Activated CD8-positive, alpha-beta memory T cell treated with anti-CD3 and anti-CD28 coated beads, Interleukin-2, amount 50 U/mL, for 1 hour (primary cell): Measurements from ENCODE around the gene CEMIP.

Source experiments
- DNase-seq: peaks from one replicate; pipeline ENCODE4 v3.0.0-alpha.2; 2020; ENCODE audit errors: extremely low read depth

CEMIP gene

DNA sequence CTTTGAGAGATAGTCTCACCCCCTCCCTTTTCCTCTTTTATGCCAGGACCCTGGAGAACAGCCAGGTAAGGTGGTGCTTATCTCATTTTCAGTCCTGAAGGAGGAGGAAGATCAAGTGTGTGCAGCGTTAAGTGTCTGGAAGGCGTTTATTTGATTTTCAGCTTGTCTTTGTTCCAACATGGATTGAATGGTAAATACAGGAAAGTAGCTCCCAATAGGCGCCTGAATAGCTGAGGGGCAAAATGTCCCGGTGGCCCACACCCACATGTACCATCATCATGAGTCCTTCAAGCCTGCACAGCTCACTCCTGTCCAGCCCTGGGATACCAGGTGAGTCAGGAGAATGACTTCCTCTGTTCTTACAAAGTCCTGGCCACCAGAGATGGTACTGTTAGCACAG lies 73.5 kb downstream of the CEMIP start:
- DNase-seq, result no peak

GRCh38 chr15:80854104-80854503 lies 74.9 kb downstream of the CEMIP start:
- DNase-seq, result no peak

DNA sequence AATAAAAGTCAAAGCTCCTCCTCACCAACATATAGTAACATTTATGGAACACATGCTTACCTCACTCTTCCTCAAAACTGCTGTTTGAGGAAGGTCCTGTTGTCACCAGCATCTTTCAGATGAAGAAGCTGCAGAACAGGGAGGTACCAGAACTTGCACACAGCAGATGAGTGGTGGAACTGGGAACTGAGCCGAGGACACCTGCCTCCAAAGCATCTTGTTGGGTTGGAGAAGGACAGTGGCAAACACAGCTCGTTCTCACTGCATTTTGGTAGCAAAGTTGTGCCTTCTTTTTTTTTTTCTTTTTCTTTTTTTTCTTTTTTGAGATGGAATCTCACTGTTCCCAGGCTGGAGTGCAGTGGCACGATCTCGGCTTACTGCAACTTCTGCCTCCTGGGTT lies 76.0 kb downstream of the CEMIP start:
- DNase-seq, result no peak

DNA sequence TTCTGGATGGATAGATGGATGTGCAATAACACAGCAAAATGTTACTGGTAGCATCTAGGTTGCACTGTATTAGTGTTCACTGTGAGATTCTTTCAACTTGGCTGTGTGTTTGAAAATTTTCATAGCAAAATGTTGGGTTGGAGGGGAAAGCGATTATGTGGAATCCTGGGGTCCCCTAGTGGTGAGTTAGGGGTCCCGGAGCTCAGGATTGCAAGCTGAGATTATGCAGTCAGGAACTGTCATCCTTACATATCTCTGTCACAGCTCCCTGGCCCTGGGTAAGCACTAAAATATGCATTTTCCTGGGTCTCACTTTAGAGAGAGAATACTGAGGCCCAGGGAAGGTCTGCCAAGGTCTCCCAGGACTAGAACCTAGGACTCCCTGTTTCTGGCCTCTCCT lies 77.2 kb downstream of the CEMIP start:
- no peak for DNase-seq

DNA sequence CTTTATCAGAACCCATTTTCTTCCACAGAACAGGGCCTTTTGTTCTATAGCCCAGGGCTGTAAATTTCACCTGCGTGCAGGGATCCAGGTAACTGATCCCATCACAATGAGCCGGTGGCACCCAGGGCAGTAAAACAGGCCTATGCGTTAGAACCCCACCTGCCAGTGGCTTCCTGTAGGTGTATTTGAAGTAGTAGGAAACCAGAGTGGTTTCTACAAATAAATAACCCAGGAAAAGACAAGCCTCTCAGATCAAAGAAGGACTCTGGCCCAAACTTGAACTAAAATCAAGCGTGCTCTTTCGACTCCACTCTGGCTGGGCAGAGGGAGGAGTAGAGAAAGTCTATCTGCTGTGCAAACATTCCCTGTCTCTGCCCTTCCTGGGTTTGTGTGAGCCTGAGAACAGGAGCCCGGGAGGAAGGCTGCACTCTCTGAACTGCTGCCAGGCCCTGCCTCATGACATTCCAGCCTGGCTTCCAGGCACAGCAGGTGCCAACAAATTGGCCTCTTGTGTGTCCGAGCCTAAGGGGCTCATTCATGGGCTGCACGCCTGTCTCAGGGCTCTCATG lies 77.7 kb downstream of the CEMIP start:
- no peak for DNase-seq

DNA sequence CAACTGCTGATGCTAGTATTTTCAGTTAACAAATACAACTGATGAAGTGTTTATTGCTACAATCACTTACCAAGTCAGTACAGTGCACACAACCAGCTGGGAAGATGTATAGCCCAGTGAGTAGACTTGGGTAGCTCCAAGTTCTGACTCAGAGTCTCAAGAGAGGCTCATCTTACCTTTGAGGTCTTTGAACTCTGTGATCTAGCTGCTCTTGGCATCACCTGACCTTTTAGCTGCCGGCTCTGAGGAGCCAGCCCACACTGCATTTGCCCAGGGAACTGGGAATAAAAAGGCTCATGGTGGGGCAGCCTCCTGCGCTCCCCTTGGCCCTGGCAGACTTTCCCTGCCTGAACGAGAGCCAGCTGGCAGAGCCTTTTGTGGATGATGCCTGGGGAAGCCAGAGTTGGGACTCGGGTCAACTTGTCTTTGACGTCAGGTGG lies 82.6 kb downstream of the CEMIP start:
- no peak for DNase-seq

DNA sequence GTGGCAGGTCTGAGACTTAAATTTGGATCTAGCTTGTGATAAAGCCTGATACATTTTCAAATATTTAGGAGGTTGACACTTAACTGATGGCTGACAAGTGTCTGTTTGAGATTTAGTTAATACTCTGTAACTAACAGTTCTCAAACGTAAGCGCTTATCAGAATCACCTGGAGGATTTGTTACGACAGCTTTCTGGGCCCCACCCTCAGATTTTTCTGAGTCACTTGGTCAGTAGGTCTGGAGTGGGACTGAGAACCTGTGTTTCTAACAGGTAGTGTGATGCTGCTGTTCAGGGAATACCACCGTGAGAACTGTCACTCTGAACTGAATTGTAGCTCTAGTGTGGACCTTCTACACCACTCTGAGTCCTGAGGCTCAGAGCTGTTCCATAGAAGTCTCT lies 85.5 kb downstream of the CEMIP start:
- DNase-seq, result no peak

DNA sequence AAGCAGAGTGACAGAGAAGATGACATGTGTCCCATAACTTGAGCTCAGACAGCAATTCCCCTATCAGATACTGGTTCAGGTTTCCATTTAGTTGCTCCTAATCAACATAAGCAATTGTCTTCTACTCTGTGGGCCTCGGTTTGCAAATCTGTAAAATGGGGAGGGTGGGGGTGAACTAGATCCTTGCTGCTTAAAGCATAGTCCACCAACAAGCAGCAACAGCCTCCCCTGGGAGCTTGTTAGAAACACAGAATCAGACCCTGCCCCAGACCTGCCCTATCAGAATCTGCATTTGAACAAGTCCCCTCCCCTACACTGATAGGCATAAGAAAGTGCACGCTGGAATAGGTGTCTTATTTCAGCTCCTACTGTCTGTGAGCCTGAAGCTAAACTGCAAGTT lies 87.8 kb downstream of the CEMIP start:
- DNase-seq, result no peak

- DNase-seq, result no peak
These were observed 91.2 kb downstream of the CEMIP start for GRCh38 chr15:80870366-80870765.

DNA sequence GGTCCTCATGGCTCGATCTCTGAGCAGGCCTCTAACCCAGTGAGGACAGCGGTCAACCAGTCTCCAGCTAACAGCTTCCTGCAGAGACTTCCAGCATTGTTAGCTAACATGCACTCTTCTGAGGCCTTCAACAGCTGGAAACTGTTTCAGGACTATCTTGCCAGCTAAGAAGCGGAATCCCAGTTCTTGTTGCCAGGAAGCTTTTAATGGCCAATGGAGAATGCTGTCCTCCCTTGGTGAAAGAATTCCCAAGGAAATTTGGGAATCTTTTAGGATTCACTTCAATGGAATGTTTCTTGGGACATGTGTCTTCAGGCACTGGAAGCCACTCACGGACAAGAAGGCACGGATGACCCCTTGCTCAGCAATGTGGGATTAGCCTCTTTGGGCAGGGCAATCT lies 91.7 kb downstream of the CEMIP start:
- no peak for DNase-seq

DNA sequence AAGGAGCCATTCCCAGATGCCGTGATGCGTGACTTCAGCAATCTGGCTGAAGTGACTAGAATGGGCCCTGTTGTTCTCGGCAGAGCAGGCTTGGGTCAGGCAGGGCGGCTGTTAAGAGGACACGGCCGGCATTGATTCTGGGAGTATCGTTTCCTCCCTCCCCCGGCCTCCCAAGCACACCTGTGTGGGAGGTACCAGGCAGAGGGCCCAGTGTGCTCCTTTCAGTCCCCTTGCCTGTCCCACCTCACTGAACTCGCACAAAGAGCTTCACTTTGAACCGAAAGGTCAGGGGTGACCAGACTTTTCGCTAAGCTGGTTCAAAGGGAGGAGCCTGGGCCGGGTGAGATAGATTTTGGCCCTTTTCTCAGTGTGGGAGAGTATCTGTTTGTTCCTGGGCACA lies 92.7 kb downstream of the CEMIP start:
- DNase-seq, result no peak

DNA sequence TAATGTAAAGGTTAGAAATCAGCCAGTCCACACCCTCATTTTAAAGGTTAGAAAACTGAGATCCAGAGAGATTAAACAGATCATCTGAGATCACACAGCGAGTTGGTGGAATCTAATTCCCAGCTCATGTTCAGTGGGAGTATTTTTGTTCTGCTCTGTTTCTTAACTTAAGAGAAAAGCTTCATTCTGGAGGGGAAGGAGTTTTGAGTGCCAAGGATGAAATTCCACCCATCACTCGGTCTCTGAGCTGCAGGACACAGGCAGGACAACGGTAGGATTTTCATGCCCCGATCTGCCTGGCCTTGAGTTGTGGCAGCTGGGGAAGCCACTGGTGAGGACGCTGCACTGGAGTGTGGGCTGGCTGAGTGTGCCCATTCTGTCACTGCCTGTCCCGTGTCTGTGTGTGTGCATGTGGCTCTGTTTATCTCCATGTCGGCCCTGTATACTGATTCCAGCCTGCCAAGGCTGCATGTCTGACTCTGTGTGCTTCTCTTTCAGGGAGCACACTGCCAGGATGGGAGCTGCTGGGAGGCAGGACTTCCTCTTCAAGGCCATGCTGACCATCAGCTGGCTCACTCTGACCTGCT lies 94.3 kb downstream of the CEMIP start:
- DNase-seq, result no peak

GRCh38 chr15:80875568-80876347 lies 96.6 kb downstream of the CEMIP start:
- DNase-seq, result no peak

GRCh38 chr15:80876348-80876674 lies 97.1 kb downstream of the CEMIP start:
- no peak for DNase-seq

DNA sequence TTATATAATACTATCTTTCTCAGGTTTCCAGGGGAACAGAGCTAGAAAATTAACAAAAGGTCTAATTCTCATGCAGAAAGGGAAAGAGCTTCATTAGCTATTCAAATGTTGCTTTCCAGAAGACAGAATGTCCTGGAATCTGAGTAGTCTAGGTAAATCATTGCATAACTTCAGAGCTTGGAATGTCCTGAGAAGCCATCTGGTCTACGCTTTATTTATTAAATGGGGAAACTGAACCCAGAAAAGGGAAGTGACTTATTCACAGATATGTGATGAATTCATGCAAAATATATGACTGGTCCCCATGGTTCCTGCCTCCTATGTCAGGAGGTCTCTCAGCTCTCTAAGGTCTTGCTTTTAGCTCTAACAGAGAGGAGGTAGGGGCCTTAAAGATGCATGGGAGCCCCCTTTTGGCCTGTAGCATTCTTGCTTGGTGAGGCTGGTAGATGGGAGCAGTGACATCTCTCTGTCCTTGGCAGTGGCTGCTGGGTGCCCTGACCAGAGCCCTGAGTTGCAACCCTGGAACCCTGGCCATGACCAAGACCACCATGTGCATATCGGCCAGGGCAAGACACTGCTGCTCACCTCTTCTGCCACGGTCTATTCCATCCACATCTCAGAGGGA lies 99.2 kb downstream of the CEMIP start:
- DNase-seq, result no peak

DNA sequence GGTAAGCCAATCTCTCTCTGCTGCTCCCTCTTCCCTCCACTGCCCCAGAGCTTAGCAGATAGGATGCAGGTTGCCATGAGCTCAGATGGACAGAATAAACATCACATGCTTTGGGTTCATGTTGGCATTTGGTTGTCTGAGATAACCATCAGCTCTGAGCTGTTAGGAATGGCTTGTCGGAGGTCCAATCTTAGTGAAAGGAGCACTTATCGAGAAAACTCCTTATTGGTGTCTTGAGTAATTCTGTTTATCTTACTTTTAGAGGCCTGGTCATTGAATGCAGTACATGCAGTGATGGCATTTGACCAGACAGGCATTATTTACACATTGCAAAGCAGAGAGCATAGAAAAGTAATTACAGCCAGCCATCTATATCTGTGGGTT lies 99.7 kb downstream of the CEMIP start:
- no peak for DNase-seq

DNA sequence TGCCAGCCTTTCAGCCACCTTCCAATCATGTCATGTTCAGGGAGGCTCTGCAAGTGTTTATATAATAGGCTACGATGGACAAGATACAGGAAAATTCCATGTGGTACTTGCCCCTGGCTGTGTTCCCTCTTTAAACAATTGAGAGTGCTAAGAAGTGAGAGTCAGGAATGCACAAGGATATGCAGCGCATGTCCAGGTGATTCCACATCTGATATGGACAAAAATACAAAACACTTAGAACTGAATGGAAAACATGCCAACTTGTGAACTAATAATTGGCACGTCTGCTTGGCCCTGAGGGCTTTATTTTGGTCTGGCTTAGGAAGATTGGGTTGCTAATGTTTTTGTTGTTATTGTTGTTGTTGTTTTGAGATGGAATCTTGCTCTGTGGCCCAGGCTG lies 100.9 kb downstream of the CEMIP start:
- DNase-seq, result no peak

DNA sequence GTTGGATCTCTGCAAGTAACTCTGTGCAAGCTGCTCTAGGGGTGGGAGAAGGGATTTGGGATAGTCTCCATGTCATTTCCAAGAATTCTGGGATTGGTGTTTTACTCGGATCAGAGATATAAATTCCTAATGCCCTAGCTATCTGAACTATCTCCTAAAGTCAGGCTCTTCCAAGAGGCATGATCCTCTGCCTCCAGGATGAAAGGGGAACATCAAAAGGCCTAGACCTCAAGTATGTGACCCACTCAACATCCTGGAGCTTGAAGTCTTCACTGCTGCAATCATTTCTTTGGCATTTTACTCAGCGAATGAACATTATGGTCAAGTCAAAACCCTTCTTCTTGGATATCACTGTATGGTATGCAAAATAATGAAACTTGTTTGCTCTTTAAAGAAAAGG lies 104.5 kb downstream of the CEMIP start:
- DNase-seq, result no peak

DNA sequence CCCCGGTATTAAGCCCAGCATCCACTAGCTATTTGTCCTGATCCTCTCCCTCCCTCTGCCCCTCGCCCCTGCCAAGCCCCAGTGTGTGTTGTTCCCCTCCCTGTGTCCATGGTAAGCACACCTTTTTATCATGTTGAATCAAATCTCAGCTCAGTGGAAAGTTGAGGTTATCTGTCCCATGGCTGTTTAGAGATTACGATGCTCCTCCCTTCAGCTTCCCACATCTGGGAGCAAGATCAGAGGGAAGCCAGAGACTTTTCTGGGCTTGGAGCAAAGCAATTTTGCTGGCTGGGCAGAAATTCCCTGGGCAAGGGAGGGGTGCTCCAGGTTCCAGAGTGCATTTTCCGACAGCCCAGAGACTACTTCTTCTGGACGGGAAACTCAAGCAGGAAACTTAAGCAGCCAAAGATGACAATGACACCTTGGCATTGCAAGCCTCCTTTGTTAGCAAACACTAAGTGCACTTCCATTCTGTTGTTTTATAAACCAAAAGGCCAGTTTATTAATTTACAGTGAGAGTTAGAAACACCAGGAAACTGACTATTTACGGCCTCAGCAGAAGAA lies 105.9 kb downstream of the CEMIP start:
- no peak for DNase-seq

DNA sequence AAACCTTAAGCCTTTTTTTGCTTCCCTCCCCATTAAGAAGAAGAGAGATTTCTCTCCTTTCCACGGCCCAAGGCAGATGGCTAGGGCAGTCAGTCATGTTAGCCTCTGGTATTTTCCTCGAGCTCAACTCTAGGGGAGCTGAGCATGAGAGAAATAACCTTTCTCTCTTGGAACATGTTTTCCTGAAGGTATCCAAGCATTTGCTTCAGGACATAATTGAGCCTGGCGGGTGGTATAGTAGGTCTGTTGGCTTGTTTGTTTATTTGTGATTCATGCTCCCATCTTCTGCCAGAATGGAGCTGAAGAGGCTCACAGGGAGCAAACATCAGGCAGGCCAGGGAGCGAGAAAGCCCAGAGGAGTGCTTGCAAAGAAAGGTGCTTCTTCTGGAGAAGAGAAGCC lies 108.0 kb downstream of the CEMIP start:
- DNase-seq, result no peak

GRCh38 chr15:80888846-80889245 lies 109.7 kb downstream of the CEMIP start:
- no peak for DNase-seq

- DNase-seq, result no peak
These were observed 111.3 kb downstream of the CEMIP start for GRCh38 chr15:80890341-80891005.
